Neuron (in vitro differentiated cells): ENCODE measurements around the gene TRUB1.

Experiments used
- H2AFZ ChIP-seq: one replicate; pipeline ENCODE4 v1.6.1; 2013; ENCODE audit warnings: low read depth, mild to moderate bottlenecking, inconsistent platforms, low read length, moderate library complexity
- H3K27me3 ChIP-seq: one replicate; pipeline ENCODE4 v1.6.1; 2013; ENCODE audit warnings: low read length; ENCODE audit not compliant: insufficient read depth
- H3K36me3 ChIP-seq: one replicate; pipeline ENCODE4 v1.6.1; 2013; ENCODE audit warnings: low read length; ENCODE audit not compliant: insufficient read depth
- H3K4me1 ChIP-seq: one replicate; pipeline ENCODE4 v1.6.1; 2013; ENCODE audit warnings: low read length; ENCODE audit not compliant: insufficient read depth
- H3K4me3 ChIP-seq: 2 replicates; pipeline ENCODE4 v1.5.1; 2013; ENCODE audit warnings: mild to moderate bottlenecking, low read length, moderate library complexity
- H3K9me3 ChIP-seq: one replicate; pipeline ENCODE4 v1.6.1; 2013; ENCODE audit warnings: low read length

The TRUB1 gene

GRCh38 chr10:114912470-114912859, 25.5 kb upstream of the TRUB1 start:
- Histone ChIP-seq H3K27me3 (no peaks in the 10 kb centered on the region), H3K9me3 (no peaks in the 10 kb centered on the region), H3K4me1 (no peaks in the 10 kb centered on the region), H3K36me3 (no peaks in the 10 kb centered on the region), H2AFZ (no peak overlapping the region), H3K4me3 (no peak overlapping the region)

DNA sequence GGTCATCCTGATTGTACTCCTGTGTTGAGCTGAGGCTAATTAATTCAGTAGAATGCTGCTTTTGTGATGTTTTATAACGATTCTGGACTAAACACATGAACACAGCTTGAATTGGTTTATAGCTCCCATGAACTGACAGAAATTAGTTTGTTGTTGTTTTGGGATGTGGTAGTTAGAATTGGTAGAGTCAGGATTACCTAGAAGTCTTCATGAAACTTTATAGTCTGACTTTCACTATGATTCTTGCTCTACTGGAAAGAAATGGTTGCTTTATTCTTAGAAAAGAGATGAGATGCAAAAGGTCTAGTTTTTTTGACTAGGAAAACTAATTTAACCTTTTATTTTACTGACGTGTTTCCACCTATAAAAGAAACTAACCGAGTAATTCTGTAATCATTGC, 23.4 kb upstream of the TRUB1 start:
- Histone ChIP-seq H3K36me3 (no peaks in the 10 kb centered on the region), H3K27me3 (no peaks in the 10 kb centered on the region), H3K4me1 (peaks cover 3% of the 10 kb centered on the region), H3K4me3 (no peak overlapping the region), H2AFZ (no peak overlapping the region), H3K9me3 (no peaks in the 10 kb centered on the region)

DNA sequence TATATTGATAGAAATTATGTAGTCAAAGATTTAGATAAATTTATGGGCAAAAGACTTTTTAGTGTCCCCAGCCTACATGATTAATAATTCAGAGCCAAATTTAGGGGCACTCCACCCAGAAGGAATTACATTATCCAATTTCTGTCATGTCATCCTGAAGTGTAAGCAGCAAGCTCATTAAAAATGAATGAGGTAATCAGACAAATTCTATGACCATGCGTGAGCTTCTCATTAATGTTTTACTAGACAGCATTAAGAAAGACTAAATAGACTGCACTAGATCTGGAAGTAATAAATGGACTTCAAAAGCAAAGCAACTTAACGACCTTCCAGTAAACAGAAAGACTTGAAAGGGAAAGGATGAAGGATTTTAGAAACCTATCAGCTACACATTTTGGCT, 22.7 kb upstream of the TRUB1 start:
- Histone ChIP-seq H3K4me1 (peaks cover 3% of the 10 kb centered on the region), H2AFZ (no peak overlapping the region), H3K4me3 (no peak overlapping the region), H3K36me3 (no peaks in the 10 kb centered on the region), H3K9me3 (no peaks in the 10 kb centered on the region), H3K27me3 (no peaks in the 10 kb centered on the region)

DNA sequence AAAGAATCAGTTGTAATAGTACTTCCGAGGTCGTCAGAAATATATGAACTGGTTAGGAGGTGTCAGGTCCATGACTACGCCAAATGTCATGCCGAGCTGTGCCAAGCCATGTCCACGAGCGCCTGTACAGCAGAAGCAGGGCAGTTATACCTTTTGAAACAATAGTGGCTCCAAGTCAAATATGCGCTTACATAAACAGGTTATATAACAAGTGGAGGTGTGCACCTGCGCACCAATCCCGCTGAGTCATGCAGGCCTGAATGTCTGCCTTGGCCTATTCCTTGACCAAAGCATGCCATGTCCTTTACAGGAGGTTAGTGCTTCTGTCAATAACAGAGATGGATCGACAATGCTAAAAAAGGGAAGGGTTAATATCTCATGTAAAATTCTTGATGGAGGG, 21.3 kb upstream of the TRUB1 start:
- Histone ChIP-seq H3K4me1 (peaks cover 3% of the 10 kb centered on the region), H3K4me3 (no peak overlapping the region), H3K27me3 (no peaks in the 10 kb centered on the region), H2AFZ (no peak overlapping the region), H3K36me3 (no peaks in the 10 kb centered on the region), H3K9me3 (no peaks in the 10 kb centered on the region)

- H3K4me3 ChIP-seq, result no peak overlapping the region
- no peaks in the 10 kb centered on the region for H3K27me3 ChIP-seq
- H3K36me3 ChIP-seq, result no peaks in the 10 kb centered on the region
- H2AFZ ChIP-seq, result no peak overlapping the region
- H3K9me3 ChIP-seq, result no peaks in the 10 kb centered on the region
- H3K4me1 ChIP-seq, result peaks cover 3% of the 10 kb centered on the region
Measured at GRCh38 chr10:114917459-114917858, 20.5 kb upstream of the TRUB1 start.

DNA sequence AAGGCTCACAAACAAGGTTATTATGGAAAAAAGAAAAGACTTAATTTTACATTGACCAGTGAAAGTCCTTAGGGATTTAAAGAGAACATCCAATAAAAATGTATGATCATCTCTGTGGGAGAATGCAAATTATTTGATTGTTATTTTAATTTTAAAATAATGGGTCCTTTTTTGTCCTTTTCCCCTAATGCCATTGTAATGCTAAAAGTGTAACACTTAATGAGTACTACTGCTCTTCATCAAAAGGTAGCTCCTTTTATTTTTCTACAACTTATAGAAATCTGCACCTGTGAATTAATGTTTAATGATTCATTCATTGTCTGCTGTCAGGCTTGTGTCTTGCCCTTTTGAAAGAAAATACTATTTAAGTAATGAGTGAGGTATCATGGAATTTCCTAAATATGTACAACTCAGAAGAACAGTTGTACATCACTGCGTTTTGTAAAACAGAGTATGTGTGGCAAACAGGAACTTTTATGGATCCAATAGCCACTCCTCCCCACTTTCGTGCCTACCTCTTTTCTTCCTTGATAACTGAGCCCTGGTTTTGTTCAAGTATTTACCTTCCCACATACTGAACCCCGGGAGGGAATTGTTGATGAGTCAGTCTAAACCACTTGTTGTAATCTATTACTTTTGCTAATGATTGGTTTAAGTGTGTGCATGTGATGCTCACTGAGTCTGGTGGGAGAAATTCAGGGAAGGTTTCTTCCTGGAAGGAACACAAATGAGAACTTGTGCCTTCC, 19.9 kb upstream of the TRUB1 start:
- H2AFZ ChIP-seq, result no peak overlapping the region
- H3K9me3 ChIP-seq, result no peaks in the 10 kb centered on the region
- no peaks in the 10 kb centered on the region for H3K27me3 ChIP-seq
- no peaks in the 10 kb centered on the region for H3K36me3 ChIP-seq
- H3K4me1 ChIP-seq, result peaks cover 3% of the 10 kb centered on the region
- H3K4me3 ChIP-seq, result no peak overlapping the region

DNA sequence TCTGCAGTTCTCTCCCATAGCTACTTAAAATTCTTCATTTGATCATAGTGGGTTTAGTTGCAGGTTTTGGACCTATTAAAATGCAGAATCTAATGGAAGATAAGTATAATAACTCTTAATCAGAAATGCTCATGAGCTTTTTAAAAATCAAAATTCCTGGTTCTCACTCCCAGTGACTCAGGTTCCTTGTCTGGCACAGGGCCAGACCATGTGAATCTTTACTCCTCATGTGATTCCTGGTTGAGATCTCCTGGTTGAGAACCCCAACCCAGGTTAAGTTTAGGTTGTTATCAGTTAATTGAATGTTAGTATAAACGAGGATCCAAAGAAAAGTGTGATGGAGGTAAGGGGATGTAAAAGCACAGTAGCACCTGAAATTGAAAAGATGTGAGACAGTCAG, 17.5 kb upstream of the TRUB1 start:
- Histone ChIP-seq H3K9me3 (peaks cover 2% of the 10 kb centered on the region), H3K36me3 (no peaks in the 10 kb centered on the region), H3K27me3 (no peaks in the 10 kb centered on the region), H3K4me3 (no peak overlapping the region), H3K4me1 (peaks cover 3% of the 10 kb centered on the region), H2AFZ (no peak overlapping the region)

DNA sequence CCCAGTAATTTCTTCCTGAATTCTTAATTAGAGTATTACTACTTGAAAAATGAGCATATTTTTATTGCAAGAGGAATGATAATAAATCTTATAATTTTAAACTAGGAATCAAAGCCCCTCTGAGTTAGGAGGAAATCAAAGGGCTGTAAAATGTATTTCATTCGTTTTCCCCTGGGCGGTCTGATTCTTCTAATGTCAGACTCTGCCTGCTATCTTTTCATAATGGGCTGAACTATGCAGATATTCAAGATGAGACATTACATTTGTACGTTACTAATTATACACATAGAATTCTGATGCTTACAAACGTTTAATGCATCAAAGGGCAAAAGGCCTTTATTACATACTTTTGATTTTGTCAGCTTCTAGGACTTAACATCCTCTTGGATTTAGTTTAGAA, 16.0 kb upstream of the TRUB1 start:
- H2AFZ ChIP-seq, result no peak overlapping the region
- H3K27me3 ChIP-seq, result no peaks in the 10 kb centered on the region
- no peaks in the 10 kb centered on the region for H3K36me3 ChIP-seq
- H3K4me1 ChIP-seq, result peaks cover 10% of the 10 kb centered on the region
- no peak overlapping the region for H3K4me3 ChIP-seq
- H3K9me3 ChIP-seq, result peaks cover 2% of the 10 kb centered on the region

DNA sequence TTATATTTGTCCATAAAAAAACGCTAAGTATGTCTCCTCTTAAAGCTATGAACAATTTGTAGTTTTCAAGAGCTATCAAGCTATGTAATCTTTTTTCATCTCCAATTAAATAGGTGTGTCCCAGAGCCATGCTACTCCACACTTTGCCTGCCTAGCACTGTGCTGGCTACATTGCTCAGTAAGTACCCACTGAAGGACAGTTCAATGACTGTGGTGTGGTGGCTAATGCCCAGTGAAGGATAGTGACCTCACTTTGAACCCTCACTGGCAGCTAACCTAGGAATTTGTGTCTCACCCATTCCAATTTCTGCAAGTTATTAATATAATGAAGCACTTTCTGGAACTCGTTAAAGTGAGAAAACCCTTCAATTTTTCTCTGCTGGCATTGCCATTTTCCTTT, 14.4 kb upstream of the TRUB1 start:
- H3K4me1 ChIP-seq, result peaks cover 7% of the 10 kb centered on the region

DNA sequence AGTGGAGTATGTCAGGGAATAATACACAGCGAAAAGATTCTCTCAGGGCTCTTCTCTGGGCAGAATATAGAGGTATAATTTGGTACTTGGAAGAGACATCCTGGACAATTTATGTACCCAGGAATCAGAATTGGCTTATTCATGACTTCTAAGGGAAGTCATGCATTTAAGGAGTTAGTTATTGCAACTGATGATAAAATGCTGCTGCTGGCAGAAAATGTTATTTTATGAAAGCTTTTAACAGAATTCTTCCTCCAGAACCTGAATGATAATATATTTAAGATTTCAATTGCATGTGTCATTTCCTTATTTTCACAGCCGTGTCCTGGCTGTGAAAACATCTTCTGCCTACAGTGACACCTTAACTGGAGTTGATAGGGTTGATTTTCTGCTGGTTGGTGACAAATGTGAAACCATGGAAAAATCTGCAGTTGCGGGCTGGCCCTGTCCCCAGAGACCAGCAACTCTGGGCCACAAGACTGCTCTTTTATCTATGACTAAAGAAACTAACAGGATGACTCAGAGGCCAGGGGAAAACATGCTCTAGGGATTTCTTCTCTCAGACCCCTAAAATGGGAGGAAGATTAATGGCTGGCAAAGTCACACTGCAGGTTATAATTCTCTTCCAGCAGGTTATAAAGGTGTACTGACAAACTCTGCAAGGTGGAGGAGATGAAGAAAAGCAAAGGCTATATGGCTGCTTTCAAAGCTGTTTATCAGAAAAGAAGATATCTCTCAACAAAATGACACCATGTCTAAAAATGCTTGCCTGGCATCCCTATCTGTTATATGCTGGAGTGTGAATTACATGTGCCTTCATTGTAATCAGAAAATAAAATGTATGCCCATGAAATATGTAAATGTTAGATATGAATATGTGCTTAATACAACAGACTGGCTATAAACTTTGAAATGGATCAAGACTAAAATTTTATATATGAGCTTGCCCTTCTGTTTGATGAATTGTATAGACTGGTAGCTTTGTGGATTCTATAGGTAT, 12.1 kb upstream of the TRUB1 start:
- H3K36me3 ChIP-seq, result no peaks in the 10 kb centered on the region
- peaks cover 7% of the 10 kb centered on the region for H3K4me1 ChIP-seq
- H3K27me3 ChIP-seq, result no peaks in the 10 kb centered on the region
- H2AFZ ChIP-seq, result no peak overlapping the region
- H3K4me3 ChIP-seq, result no peak overlapping the region
- H3K9me3 ChIP-seq, result peaks cover 2% of the 10 kb centered on the region

More for the DNA sequence above, 14.4 kb upstream of the TRUB1 start:
- Histone ChIP-seq H3K9me3 (peaks cover 2% of the 10 kb centered on the region), H3K36me3 (no peaks in the 10 kb centered on the region), H3K27me3 (no peaks in the 10 kb centered on the region), H2AFZ (no peak overlapping the region), H3K4me3 (no peak overlapping the region)

DNA sequence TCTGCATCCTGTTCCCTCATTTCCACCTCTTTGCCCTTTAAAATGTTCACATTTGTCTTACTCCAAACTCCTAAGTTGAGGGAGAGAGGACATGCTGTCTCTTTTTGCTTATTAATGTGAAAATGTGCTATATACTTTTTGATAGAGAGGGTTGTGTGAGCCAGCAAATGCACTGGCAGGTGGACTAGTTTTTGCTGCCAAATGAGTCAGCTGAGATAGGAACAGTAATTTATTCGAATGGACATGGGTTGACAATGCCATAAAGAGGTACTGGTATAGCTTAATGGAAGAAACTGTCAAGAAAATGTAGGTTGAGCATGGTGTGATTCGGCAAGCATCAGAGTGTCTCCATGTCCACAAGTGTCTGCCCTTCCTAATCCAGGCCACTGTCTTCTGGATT, 9.2 kb upstream of the TRUB1 start:
- Histone ChIP-seq H2AFZ (no peak overlapping the region), H3K27me3 (peaks cover 3% of the 10 kb centered on the region), H3K9me3 (no peaks in the 10 kb centered on the region), H3K4me3 (no peak overlapping the region), H3K36me3 (no peaks in the 10 kb centered on the region), H3K4me1 (peaks cover 7% of the 10 kb centered on the region)

- Histone ChIP-seq H3K36me3 (no peaks in the 10 kb centered on the region), H3K9me3 (no peaks in the 10 kb centered on the region), H3K4me3 (no peak overlapping the region), H3K27me3 (peaks cover 3% of the 10 kb centered on the region), H2AFZ (no peak overlapping the region), H3K4me1 (peaks cover 7% of the 10 kb centered on the region)
Measured at GRCh38 chr10:114930320-114930719, 7.7 kb upstream of the TRUB1 start.

DNA sequence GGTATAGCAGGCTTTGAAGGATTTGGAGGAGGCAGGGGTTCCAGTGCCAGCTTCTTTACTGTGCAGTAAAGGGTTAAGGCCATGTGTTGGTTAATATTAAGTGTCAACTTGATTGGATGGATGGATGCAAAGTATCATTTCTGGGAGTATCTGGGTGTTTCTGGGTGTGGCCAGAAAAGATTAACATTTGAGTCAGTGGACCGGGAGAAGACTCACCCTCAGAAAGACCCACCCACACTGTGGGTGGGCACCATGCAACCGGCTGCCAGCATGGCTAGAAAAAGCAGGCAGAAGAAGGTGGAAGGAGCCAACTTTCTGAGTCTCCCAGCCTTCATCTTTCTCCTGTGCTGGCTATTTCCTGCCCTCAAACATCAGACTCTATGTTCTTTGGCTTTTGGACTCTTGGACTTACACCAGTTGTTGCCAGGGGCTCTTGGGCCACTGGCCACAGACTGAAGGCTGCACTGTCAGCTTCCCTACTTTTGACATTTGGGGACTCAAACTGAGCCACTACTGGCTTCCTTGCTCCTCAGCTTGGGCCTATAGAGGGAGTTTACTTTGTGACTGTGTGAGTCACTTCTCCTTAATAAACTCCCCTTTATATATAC, 6.8 kb upstream of the TRUB1 start:
- Histone ChIP-seq H3K27me3 (peaks cover 3% of the 10 kb centered on the region), H3K36me3 (no peaks in the 10 kb centered on the region), H2AFZ (no peak overlapping the region), H3K4me1 (peaks cover 1% of the 10 kb centered on the region), H3K4me3 (no peak overlapping the region), H3K9me3 (no peaks in the 10 kb centered on the region)
